ENCODE data around the gene ATP5ME.

ATP5ME gene

DNA sequence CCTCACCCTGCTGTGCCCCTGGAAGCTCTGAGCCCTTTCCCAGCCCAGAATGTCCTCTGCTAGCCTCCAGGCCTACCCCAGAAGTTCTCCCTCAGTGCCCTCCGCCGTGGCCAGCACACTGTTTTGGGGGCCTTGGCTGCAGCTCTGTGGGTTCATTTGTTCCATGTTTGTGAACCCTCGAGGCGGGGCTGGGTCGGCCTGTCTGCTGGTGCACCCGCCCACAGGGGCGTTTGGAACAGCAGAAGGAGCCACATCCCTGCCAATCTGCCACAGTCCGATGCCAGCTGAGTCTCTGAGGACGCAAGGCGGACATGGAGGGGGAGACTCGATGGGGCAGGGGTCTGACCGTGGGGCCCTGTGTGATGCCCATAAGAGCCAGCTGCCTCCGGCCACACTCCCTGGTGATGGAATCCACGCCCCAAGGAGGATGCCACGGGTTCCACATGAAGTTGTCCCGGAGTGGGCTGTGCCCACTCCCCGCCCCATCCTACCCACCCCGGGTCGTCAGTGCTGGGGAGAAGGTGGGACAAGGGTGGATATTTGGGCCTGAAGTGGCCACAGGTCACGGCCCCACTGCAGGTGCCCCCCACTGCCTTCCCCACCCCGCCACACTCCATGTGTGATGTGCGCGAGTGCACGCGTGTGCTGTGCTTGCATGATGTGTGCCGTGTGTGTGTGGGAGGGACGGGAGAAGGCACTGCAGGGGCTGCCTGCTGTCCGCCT, 7.1 kb downstream of the ATP5ME start:
- no peak for DNase-seq

- no peak for DNase-seq
These were observed 7.7 kb downstream of the ATP5ME start for GRCh38 chr4:666436-666810.

DNA sequence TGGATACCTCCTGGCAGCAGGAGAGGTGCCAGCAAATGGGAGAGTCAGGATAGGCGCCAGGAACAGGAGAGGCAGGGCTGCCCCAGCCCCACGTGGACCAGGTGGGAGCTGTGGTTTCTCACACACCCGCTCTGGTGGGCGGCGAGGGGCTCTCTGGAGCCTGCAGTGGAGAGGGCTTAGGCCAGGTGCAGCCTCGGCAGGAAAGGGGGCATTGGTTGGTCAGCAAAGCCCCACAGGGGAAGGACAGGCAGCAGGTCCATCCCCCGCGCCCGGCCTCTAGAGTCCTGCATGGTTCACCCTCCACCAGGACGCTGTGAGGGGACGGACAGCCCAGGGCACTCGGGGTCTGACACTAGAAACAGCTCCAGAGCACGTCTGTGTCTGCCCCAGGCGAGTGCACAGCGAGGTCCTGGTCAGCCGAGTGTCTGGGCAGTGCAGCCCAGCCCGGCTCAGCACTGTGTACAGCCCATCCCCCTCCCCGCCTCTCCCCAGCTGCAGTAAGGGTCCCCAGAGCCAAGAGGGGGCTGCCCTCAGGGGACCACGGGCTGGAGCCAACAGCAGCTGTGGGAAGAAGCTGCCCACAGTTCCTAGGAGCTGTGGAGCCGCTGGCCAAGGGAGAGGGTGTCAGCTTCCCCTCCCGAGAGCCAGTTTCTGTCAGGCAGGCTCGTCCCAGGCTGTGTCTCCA, 8.2 kb downstream of the ATP5ME start:
- DNase-seq, result no peak

DNA sequence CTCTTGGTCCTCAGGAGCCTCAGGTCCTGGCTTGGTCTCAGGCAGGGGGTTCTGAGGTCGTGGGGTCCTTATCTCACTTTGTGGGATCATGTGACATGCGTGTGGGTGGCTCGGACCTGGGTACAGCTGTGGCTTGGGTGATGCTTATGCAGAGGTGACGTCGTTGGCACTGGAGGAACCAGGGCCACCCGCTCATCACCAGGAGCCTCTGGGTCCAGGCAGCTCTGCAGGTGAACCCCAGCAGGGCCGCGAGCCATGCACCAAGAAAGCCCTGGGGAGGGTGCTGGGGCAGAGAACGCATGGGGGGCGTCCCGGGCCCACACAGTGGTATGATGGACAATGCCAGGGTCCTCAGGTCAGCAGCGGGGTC, 8.7 kb downstream of the ATP5ME start:
- DNase-seq, result no peak

- peak; percentile 2 for DNase-seq
These were observed 9.3 kb downstream of the ATP5ME start for GRCh38 chr4:664713-665231.

DNA sequence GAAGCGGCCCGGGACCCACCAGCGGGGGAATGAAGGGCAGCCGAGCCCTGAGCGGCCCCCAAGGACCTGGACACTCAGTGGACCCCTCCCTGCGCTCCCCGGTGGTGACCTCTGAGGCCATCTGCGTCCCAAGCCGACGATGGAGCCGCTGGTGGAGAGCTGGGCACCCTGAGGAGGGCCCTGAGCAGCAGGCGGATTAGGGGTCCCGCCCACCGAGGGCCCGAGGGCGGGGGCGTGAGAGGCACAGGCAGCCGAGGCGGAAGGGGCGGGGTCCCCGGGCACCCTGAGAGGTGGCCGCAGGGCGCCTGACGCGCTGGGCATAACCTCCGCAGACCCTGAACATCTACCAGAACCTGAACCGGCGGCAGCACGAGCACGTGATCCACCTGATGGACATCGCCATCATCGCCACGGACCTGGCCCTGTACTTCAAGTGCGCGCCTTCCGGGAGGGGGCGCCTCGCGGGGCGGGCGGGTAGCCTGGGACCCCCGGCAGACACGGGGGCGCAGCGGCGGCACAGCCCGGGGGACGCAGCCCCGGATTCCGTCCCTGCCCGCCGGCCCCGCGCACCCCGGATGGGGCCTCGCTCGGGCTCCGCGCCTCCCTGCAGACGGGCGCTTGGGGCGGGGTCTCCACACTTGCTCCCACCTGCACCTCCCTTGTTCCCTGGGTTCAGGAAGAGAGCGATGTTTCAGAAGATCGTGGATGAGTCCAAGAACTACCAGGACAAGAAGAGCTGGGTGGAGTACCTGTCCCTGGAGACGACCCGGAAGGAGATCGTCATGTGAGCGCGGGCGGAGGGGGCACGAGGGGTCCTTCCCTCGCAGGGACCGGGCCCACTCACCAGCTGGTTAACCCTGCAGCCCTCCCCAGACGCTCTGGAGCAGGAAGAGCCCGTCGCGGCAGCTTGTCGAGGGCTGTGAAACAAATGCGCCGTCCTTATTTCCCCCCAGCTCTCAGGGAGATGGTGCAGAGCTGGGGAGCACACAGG, 10.3 kb downstream of the ATP5ME start:
- DNase-seq, result peak; percentile 81

- DNase-seq, result no peak
These were observed 11.0 kb downstream of the ATP5ME start for GRCh38 chr4:663046-663437.

DNA sequence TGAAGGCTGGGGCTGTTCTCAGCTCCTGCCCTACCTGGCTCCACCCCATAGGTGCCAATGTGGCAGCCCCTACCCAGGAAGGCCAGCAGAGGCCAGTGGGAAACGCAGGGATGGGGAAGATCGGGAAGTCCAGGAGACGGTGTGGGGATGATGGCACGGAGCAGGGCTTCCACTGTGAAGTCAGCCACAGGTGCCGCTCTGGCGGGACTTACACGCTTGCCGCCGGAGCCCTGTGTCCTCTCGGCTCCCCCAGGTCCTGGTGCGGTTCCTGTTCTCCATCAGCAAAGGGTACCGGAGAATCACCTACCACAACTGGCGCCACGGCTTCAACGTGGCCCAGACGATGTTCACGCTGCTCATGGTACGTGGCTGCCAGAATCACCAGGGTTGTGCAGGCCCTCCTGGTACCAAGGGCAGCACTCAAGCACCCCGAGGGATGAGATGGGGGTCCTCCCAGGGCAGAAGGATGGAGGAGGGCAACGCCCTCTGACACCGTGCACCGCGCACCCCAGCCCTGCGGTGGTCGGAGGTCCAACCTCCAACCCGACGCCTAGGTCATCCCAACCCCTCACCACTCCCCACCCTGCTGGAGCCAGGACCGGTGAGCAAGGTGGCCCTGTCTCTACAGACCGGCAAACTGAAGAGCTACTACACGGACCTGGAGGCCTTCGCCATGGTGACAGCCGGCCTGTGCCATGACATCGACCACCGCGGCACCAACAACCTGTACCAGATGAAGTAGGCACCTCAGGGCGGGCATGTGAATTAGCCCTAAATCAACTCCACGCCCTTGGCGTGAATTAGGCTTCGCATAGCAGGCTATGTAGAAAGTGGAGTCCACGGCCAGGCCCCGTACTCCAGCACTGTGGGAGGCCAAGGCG, 12.0 kb downstream of the ATP5ME start:
- no peak for DNase-seq

- no peak for DNase-seq
These were observed 12.8 kb downstream of the ATP5ME start for GRCh38 chr4:661231-661630.

DNA sequence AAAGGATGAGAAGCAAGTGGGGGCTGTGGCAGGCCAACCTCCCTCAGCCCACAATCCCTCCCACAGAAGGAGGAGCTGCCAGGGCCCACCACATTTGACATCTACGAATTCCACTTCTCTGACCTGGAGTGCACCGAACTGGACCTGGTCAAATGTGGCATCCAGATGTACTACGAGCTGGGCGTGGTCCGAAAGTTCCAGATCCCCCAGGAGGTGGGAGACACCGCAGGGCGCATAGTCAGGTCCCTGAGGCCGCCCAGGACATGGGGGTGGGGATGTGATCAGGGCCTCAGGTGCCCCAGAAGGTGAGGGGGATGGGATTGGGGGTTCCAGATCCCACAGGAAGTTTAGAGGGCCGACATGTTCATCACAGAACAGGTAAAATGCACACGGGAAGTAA, 13.7 kb downstream of the ATP5ME start:
- no peak for DNase-seq

GRCh38 chr4:659851-660250, 14.2 kb downstream of the ATP5ME start:
- no peak for DNase-seq

DNA sequence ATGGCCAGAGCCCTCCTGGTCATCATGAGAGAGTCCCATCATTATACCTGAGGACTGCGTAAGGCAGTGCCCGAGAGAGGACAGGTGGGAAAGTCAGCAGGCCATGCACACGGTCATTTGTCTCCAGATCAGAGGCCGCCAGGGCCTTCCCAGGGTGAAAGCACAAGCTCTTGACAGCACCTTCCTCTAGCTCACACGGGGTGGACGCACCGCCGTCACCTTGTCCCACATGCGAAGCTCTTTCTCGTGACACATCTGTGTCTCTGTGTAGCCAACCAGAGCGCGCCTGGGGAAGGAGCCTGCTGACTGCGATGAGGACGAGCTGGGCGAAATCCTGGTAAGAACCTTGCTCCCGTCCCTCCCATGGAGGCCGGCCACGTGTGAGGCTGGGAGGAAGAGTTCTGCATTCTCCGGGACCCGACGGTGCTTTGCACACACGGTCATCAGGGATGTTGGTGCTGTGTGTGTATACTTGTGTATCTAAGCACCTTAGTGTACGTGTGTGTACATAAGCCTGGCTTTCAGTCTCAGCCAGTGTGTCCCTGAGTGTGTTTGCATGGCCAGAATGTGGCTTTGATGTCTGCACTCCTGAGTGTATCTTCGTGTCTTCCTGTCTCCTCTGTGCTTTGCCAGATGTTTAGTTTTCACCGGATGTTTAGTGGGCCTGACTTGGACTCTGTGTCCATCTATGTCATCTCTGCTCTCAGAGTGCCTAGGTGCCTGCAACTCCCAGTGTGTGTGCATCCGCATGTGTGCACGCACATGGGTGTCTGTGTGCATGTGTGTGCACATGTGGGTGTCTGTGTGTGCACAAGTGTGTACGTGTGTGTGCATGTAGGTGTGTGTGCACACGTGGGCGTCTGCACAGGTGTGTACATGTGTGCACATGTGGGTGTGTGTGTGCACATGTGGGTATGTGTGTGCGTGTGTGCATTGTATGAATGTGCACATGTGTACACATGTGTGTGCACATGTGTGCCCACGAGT, 15.1 kb downstream of the ATP5ME start:
- DNase-seq, result no peak

DNA sequence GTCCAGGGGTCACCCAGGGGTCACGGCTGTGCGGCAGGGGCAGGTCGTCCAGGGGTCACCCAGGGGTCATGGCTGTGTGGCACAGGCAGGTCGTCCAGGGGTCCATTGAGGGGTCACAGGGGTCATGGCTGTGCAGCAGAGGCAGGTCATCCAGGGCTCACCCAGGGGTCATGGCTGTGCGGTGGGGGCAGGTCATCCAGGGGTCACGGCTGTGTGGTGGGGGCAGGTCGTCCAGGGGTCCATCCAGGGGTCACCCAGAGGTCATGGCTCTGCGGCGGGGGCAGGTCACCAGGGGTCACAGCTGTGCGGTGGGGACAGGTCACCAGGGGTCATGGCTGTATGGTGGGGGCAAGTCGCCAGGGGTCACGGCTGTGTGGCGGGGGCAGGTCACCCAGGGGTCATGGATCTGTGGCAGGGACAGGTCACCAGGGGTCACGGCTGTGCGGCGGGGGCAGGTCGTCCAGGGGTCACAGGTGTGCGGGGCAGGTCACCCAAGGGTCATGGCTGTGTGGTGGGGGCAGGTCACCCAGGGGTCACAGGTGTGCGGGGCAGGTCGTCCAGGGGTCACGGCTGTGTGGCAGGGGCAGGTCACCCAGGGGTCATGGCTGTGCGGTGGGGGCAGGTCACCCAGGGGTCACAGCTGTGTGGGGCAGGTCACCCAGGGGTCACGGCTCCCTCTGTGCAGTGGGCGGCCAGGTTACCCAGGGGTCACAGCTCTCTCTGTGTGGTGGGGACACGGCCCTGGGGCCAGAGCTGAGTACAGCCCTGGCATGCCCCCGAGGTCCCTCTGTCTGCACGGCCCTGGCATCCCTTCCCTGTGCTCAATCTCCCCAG, 16.0 kb downstream of the ATP5ME start:
- DNase-seq, result no peak

DNA sequence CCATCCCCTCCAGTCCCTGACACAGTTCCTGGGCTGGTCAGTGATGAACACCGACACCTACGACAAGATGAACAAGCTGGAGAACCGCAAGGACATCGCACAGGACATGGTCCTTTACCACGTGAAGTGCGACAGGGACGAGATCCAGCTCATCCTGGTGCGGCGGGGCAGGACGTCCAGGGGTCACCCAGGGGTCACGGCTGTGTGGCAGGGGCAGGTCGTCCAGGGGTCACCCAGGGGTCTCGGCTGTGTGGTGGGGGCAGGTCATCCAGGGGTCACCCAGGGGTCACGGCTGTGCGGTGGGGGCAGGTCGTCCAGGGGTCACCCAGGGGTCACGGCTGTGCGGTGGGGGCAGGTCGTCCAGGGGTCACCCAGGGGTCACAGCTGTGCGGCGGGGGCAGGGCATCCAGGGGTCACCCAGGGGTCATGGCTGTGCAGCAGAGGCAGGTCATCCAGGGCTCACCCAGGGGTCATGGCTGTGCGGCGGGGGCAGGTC, 16.7 kb downstream of the ATP5ME start:
- no peak for DNase-seq

- no peak for DNase-seq
These were observed 17.4 kb downstream of the ATP5ME start for GRCh38 chr4:656436-657337.

- no peak for DNase-seq
These were observed 18.5 kb downstream of the ATP5ME start for GRCh38 chr4:655464-656151.

DNA sequence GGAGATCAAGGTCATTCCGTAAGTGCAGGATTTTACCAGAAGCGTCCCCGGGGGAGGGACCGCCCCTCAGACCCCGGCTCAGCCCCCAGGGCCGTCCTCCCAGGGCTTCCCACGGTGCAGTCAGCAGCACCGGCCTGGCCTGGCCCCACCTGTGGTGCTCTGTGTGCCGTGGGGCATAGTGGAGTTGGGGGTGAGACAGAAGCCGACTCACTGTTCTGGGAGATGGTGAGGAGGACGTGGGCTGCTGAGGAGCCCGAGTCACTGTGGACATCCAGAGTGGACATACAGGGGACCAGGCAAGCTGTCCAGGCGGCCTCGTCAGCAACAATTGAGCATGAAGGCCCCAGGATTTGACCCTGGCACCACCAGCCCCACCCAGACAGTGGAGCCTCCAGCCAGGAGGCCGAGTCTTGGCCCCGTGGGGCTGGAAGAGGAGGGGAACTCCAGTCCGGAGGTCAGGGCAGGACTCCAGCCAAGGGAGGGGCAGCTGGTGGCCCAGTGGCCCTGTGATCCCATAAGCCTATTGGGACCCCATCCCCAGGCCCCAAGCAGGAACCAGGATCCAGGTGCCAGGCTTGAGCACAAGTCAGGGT, 19.1 kb downstream of the ATP5ME start:
- DNase-seq, result no peak

DNA sequence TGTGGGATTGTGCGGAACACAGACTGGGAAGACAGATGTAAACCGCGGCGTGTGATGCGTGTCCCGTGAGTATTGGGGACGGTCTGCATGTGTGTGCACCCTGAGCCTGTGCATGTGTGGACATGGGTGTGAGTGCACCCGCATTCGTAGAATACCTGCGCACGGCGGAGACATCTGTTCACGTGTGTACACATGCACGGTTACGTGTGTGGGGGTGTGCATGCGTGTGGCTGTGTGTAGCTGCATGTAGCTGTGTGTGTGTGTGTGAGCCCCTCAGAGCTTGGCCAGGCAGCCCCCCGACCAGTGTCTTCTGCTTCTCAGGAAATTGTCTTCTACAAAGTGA, 19.6 kb downstream of the ATP5ME start:
- DNase-seq, result no peak

Measured in activated CD4-positive, alpha-beta T cell treated with anti-CD3 and anti-CD28 coated beads for 48 hours (primary cell).